ENCODE data around the gene DNAH17. TPM values are rescaled to one million over a fixed set of nuclear protein-coding genes. Genes with fewer than 3 reads are reported as not detected.

The DNAH17 gene
- total and polyA plus RNA-seq, 2 of the 8 experiments (the other 6 are each of a cell fraction or from before 2014, with no cell fraction given) = 0.14 to 0.67 TPM

GRCh38 chr17:78494696-78495330, 82.4 kb downstream of the DNAH17 start:
- no peak overlapping the region for H3K27ac ChIP-seq (ENCODE audit: low read depth, low read length)
- H3K36me3 ChIP-seq (ENCODE audit: control insufficient read depth in 2 of 4, insufficient read depth in 4 of 4, low read length in 3 of 4) = no peaks in the 10 kb centered on the region
- FAIRE-seq (no peak), DNase-seq (ENCODE audit: low read depth in 1 of 2, low spot score in 2 of 2) (no peak)
- no peaks in the 10 kb centered on the region for H4K20me1 ChIP-seq (replicated peaks in 1 of 2; ENCODE audit: control insufficient read depth in 1 of 2, insufficient read depth in 2 of 2, low read length in 2 of 2)
- 87% methylated on average over 15 of the region's 22 CpGs; no CpG with 5 or more reads in 1 of the 2 experiments for WGBS, 2 experiments (ENCODE audit: extremely low coverage in 1 of 2, insufficient coverage in 1 of 2, insufficient read length in 1 of 2, insufficient replicate concordance in 2 of 2, low coverage in 1 of 2, low lambda C conversion rate in 2 of 2, missing lambda C conversion rate in 1 of 2)
- no peak overlapping the region for H3K23ac ChIP-seq (ENCODE audit: insufficient read length)
- POLR2A ChIA-PET (ENCODE audit: partially characterized antibody) = interaction anchor here (0.7 kb wide), 1 partner anchor 345 kb away, joined by 5 read pairs; no protein-coding TSS in a partner anchor
- no peak overlapping the region for H3K56ac ChIP-seq (replicated peaks; ENCODE audit: insufficient read length, low read depth, low read length)
- no peak overlapping the region for H2BK120ac ChIP-seq (replicated peaks; ENCODE audit: low read depth, low read length)
- no peaks in the 10 kb centered on the region for H3K79me1 ChIP-seq (ENCODE audit: low read depth, low read length)
- CTCF ChIA-PET (ENCODE audit: partially characterized antibody) = interaction anchor here (0.8 to 5.4 kb wide), 15 partner anchors 7 to 305 kb away, joined by 3 to 46 read pairs (median 4); no protein-coding TSS in a partner anchor
- H2BK5ac ChIP-seq (ENCODE audit: low read depth, low read length) = no peak overlapping the region
- H3K9me3 ChIP-seq (ENCODE audit: insufficient read depth in 2 of 2, low read depth in 1 of 2, low read length in 1 of 2) = no peaks in the 10 kb centered on the region
- no peak overlapping the region for H2AFZ ChIP-seq (ENCODE audit: low read length)
- H3K4me2 ChIP-seq (ENCODE audit: insufficient read depth in 1 of 2, low read depth in 2 of 2, low read length in 2 of 2) = no peak overlapping the region
- no peak overlapping the region for H2BK20ac ChIP-seq (ENCODE audit: low read length)
- H4K5ac ChIP-seq (ENCODE audit: insufficient read length, low read depth, low read length) = no peak overlapping the region
- no peak overlapping the region for H2BK12ac ChIP-seq (ENCODE audit: low read depth, low read length)
- H3K23me2 ChIP-seq (ENCODE audit: low read depth, low read length) = no peaks in the 10 kb centered on the region
- no peak overlapping the region for H3K9ac ChIP-seq (replicated peaks in 1 of 4; ENCODE audit: extremely low read depth in 1 of 4, low read depth in 3 of 4, low read length in 3 of 4)
- H3K18ac ChIP-seq (ENCODE audit: extremely low read depth, low read length) = no peak overlapping the region
- no peak overlapping the region for H4K8ac ChIP-seq (ENCODE audit: extremely low read depth, insufficient read depth, low read length)
- H3K79me2 ChIP-seq (ENCODE audit: control insufficient read depth in 1 of 2, insufficient read depth in 2 of 2, low read length in 2 of 2) = no peaks in the 10 kb centered on the region
- no peak overlapping the region for H2AK5ac ChIP-seq (ENCODE audit: low read depth, low read length)
- peaks cover 0 to 3% (median 0%) of the 10 kb centered on the region in 4 experiments; a peak in 3 of 7 replicates for H3K27me3 ChIP-seq (replicated peaks in 1 of 4; ENCODE audit: control insufficient read depth in 3 of 4, extremely low read depth in 1 of 4, insufficient read depth in 3 of 4, low read length in 3 of 4)
- peaks cover 0 to 11% (median 9%) of the 10 kb centered on the region in 4 experiments; a peak in 6 of 7 replicates for H3K4me1 ChIP-seq (replicated peaks in 1 of 4; ENCODE audit: control insufficient read depth in 3 of 4, insufficient read depth in 4 of 4, low read length in 3 of 4)
- H4K91ac ChIP-seq (replicated peaks; ENCODE audit: insufficient read length, low read length) = no peak overlapping the region
- no peak overlapping the region for H2BK15ac ChIP-seq (ENCODE audit: low read length)
- H3K4me3 ChIP-seq (ENCODE audit: extremely low read depth in 1 of 4, insufficient read depth in 2 of 4, low read depth in 3 of 4, low read length in 4 of 4) = no peak overlapping the region
- H3K4ac ChIP-seq (replicated peaks; ENCODE audit: insufficient read length, low read depth, low read length) = no peak overlapping the region
- no peak overlapping the region for H3K14ac ChIP-seq (ENCODE audit: insufficient read length)
- TF ChIP-seq USF2 (IDR thresholded peaks at IDR 0.05; ENCODE audit: low read length) = no peak
- TF ChIP-seq TCF12 (IDR thresholded peaks at IDR 0.05; ENCODE audit: low read depth, low read length) = no peak
- TF ChIP-seq CEBPB (IDR thresholded peaks at IDR 0.05; ENCODE audit: low read depth, low read length) = no peak
- TF ChIP-seq CHD2 (IDR thresholded peaks at IDR 0.05; ENCODE audit: low read length) = no peak
- no peak for TF ChIP-seq KDM1A (IDR thresholded peaks at IDR 0.05; ENCODE audit: borderline replicate concordance, low read length)
- no peak for TF ChIP-seq EGR1 (IDR thresholded peaks at IDR 0.05; ENCODE audit: borderline replicate concordance, low read depth, low read length)
- no peak for TF ChIP-seq CBX8 (IDR thresholded peaks at IDR 0.05; ENCODE audit: borderline replicate concordance, low read depth, low read length)
- TF ChIP-seq MAX (IDR thresholded peaks at IDR 0.05) = no peak
- TF ChIP-seq CTCF (IDR thresholded peaks at IDR 0.05; ENCODE audit: control extremely low read depth in 1 of 3, insufficient read depth in 1 of 3, low read depth in 1 of 3, low read length in 3 of 3) = no peak
